RCC 7860 (cell line): Measurements from ENCODE around the gene TNPO3.
"Not testable (repeated sequence)": the region's sequence is repeated elsewhere in the genome, so short reads cannot be mapped to it uniquely, and the experiment has no call there.

Experiments
- DNase-seq: peaks from one replicate; pipeline ENCODE4 v3.0.0-alpha.2; 2015; ENCODE audit warnings: low spot score
- FAIRE-seq: peaks from 2 replicates; lab custom pipeline; 2012; peaks lifted over from hg19 to GRCh38; lab: Jason Lieb, UNC

TNPO3 gene

DNA sequence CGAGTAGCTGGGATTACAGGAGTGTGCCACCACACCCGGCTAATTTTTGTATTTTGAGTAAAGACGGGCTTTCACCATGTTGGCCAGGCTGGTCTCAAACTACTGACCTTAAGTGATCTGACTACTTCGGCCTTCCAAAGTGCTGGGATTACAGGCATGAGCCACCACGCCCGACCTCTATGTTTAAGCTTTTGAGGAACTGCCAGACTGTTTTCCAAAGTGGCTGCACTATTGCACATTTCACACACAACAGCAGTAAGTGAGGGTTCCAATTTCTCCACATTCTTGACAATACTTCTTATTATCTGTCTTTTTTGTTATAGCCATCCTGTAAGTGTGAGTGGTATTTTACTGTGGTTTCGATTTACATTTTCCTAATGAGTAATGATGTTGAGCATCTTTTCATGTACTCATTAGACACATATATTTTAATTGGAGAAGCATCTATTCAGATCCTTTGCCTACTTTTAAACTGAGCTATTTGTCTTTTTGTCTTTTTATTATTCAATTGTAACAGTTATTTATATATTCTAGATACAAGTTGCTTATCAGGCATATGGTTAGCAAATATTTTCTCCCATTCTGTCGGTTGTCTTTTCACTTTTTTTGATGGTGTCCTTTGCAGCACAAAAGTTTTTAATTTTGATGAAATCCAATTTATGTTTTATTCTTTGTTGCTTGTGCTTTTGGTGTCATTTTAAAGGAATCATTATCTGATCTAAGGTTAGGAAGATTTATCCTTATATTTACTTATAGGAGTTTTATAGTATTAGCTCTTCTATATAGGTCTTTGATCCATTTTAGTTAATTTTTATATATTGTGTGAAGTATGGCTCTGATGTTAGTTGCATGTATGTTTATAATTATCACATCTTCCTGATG, 130.0 kb downstream of the TNPO3 start:
- DNase-seq (no peak), FAIRE-seq (no peak)

DNA sequence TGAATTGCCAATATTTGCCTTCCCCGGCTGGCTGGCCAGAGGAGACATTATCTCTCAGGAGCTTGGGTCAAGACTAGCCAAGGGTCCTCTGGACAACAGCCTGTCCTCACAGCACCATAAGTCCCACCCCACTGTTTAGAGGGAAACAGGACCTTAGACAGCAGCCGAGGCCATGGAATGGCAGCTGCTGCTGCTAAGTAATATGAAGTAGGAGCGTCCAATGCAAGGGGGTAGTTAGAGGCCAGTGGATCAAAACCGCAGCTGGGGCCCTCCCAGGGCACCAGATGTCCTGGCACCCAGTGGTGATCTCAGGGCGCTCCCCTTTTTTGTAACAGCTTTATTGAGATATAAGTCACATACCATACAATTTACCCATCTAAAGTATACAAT, 131.5 kb downstream of the TNPO3 start:
- DNase-seq: no peak
- FAIRE-seq: no peak

DNA sequence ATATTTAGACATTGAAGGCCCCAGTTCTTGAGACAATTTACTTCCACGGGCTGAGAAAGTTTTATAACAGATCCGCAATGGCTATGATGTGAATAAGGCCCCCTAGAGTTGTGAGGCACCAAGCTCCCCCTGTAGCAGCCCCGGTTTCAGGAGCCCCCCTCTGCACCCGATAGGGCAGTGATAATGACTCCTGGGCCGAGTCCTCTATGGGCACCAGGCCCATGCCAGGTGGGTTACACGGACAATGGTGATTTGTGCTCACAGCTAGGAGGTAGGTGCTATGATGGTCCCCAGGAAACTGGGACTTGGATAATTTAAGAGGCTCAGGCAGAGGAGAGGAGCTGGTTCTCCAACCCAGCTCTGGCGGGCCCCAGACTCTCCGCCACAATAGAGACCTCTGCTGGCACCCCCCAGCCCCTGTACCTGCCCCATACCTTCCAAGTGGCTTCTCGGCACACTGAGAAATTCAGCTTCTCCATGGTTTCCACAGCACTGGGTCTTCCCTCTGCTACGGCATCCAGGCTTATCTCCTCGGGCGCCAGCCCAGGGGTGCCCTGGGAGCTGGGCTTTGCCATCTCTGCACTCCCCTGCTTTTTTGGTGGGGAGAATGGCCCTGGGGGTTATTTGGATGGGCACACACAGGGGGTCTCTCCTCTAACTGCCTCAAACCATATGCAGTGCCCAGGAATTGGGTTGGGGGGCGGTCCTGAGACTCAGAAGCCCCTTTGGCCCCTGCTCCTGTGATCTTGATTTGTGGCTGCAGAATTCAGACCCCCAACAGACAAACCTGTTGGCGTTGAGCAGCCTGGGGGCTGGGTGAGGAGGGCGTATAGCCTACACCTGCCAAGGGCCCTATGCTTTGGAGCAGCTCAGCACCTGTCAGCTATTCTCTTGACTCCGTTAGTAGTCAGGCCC, 132.2 kb downstream of the TNPO3 start:
- FAIRE-seq: no peak
- no peak for DNase-seq

DNA sequence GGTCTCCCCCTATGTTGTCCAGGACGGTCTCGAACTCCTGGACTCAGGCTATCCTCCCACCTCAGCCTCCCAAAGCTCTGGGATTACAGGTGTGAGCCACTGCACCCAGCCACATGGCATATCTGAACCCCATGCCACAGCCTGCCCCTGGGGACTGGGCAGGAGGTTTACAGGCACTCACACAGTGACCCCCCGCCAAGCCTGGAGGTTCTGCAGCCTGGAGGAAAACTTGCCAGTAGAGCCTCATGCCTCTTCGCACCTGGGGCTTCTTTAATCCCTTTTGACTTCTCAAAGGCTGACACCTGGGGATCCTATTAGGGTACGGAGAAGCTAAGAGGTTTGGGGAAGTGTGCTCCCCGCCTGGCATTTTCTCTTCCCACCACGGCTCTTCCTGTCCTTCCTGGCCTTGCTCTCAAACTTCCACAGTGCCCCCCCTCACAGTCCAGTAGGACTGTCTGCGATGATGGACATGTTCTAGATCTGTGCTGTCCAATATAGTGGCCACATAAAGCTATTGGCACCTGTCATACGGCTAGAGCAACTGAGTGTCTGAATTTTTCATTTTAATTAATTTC, 133.0 kb downstream of the TNPO3 start:
- FAIRE-seq: no peak
- no peak for DNase-seq

DNA sequence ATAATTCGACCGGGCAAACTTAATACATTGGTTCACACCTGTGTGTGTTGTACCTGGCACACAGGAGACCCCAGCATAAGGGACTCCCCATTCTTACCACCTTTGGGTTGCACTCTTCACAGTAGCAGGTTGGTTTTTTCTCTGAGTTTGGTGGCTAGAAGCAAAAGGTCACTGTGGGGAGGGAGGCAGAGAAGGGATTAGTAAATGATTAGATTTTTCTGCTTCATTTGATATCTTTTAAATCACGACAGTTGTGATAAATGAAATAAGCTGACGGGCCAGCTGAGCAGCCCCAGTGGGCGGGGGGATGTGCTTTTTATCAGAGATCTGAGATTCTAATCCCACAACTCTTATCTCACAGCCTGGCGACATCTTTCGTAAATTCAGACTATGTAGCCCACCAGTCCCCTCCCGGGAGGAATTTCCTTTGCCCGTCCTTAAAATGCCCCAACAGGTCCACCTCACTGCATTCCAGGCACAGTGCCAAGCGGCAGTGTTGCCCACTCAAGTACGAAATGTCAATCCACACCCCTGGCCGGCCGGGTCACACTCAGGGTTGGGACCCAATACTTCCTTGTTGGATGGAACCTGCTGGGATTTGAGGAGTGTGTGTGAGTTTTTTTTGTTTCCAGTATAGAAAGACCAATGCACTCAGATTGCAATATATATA, 133.9 kb downstream of the TNPO3 start:
- FAIRE-seq (peak; percentile 71), DNase-seq (no peak)

DNA sequence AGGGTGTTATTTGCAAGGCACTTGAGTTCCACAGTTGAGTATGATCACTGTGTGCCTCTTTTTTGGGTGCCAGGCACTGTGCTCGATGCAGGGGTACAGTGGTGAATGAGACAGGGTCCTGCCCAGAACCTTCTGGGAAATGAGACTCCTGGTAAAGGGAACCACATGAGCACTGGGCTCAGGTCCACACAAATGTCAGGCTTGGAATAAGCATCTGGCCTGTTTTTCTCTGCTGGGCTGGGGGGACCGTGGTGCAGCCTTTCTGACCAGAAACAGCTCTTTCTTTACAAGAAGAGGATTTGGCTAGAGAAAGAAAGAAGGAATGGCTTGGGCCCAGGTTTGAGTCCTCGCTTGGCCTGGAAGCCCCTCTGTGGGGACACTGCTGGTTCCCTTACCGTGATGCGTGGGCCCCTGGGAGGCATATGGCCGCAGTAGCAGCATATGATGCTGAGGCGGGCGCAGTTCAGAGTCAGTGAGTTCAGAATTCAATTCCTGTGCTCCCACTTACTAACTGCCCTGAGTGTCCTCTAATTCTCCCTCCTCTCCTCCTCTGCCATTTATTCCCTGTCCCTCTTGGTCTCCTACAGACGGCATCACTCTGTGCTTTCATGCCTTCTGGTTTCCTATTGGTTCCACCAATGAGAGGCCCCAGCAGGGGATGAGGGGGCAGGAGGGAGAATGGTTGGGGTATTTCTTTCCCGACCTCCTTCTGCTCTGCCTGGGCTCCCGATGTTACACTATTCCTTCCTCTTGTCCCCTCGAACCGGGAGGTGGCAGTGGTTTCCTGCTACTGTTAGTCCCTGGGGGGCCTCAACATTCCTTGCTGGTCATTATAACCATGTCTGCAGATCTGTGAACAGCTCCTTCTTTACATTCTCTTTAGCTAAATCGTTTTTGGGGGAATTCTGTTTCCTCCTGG, 134.8 kb downstream of the TNPO3 start:
- DNase-seq: no peak
- no peak for FAIRE-seq

DNA sequence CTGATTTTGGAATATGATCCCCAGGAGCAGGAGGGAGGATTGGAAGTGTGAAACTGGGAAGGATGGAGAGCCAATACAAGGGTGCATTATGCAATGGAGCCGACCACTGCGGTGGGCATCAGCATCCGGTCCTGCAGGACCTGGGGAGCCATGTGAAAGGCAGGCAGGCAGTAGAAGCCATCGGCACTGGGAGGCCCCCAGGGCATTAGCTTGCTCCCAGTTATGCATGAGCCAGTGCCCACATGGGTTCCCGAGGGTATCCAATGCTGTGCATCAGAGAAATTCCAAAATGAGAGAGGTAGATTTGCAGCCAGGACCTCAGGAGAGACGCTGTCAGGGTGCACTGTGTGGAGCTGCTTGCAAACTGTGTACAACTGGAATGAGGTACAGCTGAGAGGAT, 135.7 kb downstream of the TNPO3 start:
- no peak for DNase-seq
- FAIRE-seq: no peak

DNA sequence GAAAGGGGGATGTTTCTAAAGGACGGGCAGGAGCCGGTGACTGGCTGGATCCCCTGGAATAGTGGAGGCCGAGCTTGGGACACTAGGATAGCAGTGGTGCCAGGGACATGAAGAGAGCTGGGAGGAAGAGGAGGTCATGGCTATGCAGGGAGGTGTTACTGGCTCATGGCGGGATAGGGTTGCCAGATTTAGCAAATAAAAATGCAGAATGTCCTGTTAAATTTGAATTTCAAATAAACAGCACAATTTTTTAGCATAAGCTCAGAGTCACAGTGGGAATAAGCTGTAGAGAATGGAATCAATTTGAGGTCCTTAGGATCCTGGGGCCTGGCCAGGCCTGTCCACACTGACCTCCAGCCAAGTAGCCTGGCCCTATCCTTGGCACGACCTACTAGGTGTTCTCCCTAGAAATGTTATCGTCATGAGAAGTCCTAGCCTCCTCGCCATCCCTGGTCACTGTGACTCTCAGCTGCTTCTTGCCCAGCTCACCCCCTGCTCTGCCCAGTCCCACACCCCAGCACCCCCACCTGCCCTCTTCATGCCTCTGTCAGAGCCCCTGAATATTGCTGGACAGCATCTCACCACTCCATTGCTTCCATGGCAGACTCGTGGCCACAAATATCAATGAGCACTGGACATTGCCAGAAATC, 136.8 kb downstream of the TNPO3 start:
- DNase-seq (no peak), FAIRE-seq (no peak)

DNA sequence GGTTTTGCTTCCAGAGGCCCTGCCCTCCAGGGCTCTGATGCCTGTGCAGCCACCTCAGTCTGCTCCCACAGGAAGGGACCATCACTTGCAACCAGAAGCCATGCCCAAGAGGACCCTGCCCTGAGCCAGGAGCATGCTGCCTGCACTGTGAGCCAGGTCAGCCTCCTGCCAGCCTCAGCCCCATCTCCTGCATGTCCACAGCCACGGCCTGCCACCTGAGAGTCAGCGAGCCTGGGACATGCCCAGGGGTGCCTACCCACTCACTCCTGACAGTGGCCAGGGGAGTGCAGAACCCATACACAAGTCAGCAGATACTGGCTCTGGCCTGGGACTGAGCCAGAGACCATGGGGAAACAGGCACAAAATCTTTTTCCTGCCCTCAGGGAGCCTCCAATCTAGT, 137.8 kb downstream of the TNPO3 start:
- FAIRE-seq (no peak), DNase-seq (no peak)

DNA sequence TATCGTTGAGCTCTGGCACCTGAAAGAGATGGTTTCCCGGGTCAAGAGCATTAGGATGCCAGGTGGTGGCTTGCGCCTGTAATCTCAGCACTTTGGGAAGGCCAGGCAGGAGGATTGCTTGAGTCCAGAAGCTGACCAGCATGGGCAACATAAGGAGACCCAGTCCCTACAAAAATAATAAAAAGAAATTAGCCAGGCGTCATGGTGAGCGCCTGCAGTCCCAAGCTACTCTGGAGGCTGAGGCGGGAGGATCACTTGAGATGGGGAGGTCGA, 138.3 kb downstream of the TNPO3 start:
- DNase-seq: no peak
- no peak for FAIRE-seq

DNA sequence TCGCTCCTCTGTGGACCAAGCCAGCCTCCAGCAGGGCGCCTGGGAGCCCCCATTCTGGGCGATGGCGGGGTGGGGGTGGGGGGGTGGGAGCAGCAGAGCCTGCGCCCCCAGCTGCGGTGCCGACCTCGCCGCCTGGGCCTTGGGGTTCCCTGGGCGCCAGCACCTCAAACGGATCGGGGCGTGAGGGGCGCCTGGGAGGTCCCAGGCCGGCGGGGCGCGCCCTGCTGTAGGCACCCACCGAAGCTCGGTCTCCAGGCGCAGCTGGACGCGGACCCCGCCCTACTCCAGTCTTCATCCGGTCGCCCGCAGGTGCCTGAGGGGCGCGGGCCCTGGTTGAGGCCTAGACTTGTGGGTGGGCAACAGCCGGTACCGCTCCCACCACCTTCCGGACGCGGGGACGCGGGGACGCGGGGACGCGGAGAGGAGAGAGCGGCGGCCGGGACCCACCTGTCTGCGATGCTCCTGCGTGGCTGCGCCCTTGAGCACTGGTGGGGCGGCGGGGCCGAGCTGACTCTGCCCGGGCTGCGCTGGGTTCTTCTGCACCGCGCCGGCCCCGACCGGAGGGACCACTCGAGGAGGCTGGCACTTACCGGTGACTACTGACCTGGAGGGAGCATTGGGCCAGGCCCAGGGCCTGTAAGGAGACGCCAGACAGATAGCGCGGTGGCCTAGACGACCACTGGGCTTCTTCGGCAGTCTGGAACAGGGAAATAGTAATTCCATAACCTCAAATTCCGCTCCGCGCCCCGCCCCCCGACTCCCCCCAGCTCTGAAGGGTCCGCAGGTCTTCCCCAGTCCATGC, 138.9 kb downstream of the TNPO3 start:
- DNase-seq: no peak
- FAIRE-seq: no peak

DNA sequence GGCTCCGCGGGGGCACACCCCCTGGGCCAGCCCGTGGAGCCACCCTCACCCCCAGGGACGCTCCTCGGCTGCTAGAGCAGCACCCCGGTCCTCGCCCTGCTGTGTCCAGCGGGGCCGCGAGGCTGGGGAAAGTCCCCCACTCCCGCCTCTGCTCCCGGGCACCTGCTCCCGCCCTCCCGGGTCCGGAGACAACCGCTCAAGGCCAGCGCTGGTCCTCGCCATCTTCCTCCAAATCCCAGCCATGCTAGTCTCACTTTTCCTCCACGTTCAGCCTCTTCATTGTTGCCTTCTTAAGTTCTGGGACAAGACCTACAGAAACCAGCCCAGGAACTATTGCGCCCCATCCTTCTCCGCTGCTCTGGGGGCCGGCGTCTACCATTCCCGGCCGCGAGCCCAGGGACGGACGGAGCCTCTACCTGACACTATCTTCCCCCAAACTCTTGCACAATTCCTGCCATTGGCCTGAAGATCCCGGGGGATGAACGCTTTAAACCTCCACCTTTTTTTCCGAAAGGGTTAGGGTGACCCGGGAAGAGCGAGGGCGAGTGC, 139.6 kb downstream of the TNPO3 start:
- FAIRE-seq: no peak
- no peak for DNase-seq

DNA sequence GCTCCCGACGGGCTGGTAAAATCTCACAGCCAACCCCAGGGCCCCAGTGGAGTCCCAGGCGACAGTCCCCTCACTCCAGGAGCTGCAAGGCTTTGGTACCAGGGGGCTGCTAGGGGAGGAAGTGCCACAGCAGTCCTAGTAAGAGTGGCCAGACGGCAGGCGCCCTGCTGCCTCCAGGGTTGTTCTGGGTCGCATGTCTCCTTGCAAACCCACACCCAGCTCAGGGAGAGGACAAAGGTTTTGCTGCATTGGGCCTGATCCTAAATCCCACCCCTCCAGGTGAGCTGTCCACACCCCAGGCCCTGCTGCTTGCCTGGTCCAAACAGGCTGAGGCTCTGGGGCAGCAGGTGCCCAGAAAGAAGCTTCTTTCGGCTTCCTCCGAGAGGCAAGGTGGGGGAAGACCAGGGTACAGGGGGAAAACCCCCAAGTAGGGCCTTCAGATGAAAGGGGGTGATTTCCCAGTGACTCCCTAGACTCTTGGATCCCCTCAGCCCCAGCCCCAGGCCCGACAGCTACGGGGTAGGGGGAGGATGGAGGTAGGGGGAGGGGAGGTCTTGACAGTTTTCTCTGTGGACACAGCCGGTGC, 140.3 kb downstream of the TNPO3 start:
- DNase-seq (no peak), FAIRE-seq (no peak)

DNA sequence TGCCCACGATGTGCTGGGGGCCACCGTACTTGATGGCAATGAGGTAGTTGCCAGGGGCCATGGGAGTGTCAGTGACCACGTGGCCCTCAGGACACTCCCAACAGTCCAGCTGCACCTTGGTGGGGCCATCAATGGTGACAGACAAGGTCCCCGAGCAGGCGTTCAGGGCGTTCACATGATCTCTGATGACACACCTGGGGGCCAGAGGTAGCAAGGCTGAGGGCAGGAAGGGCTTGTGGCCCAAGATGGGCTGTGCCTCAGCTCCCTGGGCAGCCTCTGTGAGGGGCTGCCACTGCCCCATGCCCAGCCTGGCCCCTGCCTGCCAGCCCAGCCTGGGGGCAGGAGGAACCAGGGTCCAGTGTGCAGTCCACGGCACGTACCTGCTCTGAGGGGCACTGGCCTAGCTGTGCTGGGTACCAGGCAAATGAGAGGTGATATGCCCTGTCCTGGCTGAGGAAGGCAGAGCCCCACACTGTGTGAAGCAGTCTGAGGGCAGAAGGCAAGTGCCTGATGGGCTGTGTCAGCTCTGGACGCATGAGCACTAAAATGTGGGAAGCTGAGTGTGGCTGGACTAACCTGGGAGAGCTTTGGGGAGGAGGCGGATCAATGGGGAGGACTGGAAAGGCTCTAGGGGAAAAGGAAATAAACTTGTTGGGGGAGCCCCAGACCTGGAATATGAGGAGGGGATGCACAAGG, 140.9 kb downstream of the TNPO3 start:
- FAIRE-seq (no peak), DNase-seq (no peak)

DNA sequence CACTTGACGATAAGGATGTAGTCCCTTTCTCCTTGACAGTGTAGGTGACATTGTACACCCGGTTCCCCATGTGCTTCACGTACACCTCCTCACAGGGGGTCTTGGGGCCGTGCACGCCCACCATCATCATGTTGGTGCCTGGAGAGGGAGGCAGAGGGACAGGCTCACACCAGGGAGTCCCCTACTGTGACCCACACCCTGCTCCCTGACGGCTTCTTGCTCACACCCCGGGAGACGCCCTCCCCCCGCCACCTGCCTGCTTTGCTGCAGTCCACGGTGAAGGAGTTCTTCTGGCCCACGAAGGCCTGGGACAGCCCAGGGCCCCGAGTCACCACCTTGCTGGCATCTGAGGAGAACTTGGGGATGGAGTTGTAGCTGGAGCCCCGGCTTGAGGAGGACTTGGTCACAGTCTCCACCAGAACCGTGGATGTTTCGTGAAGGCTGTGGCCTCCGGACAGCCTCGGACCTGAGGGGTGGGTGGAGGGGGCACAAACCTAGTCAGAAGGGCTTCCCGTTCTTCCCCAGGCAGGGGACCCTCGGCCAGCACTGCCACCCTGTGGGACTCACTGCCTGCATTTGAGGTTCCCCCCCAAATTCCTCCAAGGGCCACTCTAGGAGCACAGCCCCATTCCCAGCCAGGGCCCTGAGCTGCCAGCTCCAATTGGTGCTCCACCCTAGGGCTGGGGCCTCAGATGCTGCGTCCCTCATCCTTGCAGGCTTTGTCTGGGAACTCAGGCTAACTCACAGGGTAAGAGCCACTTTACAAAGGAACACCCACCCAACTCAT, 142.0 kb downstream of the TNPO3 start:
- FAIRE-seq: not testable (repeated sequence)

DNA sequence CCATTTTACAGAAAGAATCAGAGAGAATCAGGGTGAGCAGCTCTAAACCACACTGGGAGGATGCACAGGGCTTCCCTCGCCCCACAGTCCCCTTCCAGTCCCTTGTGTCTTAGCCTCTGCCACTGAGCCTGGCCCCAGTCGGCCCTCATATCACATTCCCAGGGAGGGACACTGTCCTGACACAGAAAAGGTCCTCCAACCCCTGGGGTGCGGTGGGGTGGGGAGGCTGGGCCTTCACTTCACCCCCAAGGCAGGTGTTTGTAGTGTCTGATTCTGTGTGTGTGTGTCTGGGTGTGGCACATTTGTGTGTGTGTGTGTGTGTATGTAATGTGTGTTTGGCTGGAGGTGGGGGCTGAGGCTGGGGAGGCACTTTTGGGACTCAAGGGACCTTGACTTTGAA, 142.6 kb downstream of the TNPO3 start:
- no peak for FAIRE-seq
- no peak for DNase-seq

More for the DNA sequence above, 142.0 kb downstream of the TNPO3 start:
- not testable (repeated sequence) for DNase-seq
